Cardiac septum (tissue), 1 donor: Measurements from ENCODE around the gene CEP128. TPM values are rescaled to one million over a fixed set of nuclear protein-coding genes. Genes with fewer than 3 reads are reported as not detected.

ENCODE experiments used
- DNase-seq: peaks from one replicate; pipeline ENCODE4 v3.0.0-alpha.2; 2020; ENCODE audit warnings: low spot score
- intact Hi-C: fragments of 100-400 bp; cut with DNase I; formaldehyde crosslinking; loops from one replicate; pipeline ENCODE4 v1.14.0; 2022
- total RNA-seq: library from RNA; stranded (reverse); fragmentation: NEBNext Ultra II Directional; extraction: Animal tissue kit (Norgen Biotek cat#: 25700); gene quantifications from one replicate; pipeline ENCODE4 v1.2.1, GENCODE V29; 2021
- donor health status: DM: no; HTN: no; CAD: no.

Gene CEP128
- total RNA-seq, 1 donor from 2014 or later, result 3.0 TPM

DNA sequence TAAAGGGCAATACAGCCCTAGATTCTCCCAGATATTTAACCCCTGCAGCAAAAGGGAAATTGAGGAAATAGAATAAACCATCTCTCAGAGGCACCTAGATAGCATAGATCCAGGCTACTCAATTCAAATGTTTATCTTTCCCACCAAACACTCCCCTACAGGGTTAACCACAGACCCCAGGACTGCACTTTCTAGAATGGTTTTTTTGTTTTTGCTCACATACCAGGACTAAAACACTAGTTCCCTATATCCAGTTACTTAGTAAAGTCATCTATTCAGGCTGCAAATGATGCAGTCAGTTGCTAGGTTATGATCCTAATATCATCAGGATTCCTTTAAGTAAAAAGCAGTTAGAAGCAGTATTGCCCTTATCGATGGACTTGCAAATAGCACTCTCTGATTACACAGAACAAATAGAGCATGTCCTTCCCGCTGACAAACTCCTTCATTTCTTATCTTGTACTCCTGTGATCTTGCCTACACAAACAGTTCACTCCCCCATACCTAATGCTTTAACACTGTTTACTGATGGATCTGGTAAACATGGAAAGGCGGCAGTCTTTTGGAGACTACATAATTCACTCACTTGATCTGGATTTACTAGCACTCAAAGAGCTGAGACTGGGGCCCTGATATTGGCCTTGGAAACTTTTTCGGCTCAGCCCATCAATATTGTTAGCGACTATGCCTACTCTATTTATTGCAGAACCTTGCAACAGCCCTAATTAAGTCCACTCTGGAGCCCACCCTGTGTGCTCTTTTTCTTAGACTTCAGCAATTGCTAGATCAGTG lies 473.0 kb downstream of the CEP128 start:
- intact Hi-C loops, result no loop called here
- DNase-seq, result no peak

DNA sequence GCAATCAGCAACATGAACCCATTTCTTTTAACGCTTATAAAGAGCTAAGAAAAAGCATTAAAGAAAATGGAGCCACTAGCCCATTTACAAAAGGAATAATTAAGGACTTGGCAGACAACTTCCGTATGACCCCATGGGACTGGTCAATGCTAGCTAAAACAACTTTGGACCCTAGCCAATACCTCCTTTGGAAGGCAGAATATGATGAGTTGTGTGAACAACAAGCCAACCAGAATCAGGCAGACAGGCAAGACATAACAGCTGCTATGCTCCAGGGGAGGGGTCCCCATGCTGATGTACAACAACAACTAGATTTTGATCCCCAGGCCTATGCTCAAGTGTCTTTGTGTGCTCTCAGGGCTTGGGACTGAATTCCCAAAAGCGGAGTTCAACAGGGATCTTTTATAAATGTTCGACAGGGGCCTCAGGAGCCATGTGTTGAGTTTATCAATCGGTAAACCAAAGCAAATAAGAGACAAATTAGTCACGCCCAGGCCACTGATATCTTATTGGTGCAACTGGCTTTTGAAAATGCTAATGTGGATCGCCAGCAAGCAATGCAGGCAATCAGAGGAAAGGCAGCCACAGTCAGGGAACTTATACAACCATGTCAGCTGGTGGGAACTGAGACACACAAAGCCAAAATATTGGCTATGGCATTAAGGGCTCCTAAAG lies 475.9 kb downstream of the CEP128 start:
- intact Hi-C loops, result no loop called here
- no peak for DNase-seq

DNA sequence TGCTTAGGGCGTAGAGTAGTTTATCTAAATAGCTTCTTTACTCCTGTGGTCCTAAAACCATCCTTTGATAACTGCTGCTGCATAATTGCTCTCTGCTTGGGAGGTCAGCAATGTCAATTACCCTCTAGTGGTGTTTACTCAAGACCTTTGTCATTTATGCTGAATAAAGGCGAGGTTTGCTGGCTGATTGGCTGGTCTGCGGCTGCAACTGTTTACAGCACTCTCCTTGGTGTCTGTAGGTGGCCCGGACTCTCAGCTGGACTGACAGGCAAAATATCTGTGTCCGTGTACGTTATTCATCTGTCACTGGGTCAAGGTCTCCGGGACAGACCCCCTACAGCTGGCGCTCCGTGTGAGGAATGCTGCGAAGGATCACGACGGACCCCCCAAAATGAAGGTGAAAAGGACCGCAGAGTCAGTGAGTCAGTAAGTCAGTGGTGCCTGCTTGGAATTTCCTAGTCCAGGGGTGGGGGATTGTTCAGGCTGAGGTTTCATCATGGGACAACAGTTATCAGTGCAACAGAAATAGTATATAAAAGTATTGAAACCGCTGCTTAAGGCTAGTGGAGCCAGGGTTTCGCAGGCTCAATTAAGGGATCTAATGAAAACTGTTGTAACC lies 476.9 kb downstream of the CEP128 start:
- no peak for DNase-seq
- intact Hi-C loops, result no loop called here

DNA sequence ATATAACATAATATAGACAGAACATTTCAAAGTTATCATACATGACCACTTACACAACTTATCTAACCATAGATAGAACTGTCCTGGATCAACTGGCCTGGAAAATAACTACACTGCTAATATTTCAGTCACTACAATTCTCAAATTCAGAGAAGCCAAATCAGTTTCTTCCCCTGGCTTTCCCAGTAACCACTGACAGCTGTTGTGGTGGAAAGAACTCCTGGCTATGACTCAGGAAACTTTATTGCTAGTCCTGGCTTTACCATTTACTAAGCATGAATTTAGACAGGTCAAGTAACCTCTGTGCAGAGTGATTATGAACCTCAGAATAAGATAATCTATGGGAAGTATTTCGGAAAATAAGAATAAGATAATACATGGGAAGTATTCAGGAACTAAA lies 485.3 kb downstream of the CEP128 start:
- intact Hi-C loops, result no loop called here
- DNase-seq, result no peak

DNA sequence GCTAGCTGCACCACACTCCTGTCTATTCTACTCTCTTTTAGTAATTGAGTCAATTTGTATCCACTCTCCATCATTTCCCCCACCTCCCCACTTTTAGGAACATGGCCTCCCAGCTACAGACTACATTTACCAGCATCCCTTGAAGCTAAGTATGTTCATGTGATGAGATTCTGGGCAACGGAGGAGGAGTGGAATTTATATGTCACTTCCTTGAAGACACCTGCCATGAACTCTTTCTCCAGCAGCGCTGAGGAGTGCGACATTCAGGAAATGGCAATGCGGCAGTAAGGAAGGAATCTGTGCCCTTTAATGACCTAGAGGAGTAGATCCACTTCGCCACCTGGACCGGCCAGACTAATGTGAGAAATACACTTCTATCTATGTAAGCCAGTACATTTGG lies 486.5 kb downstream of the CEP128 start:
- DNase-seq, result no peak
- intact Hi-C loops, result no loop called here

DNA sequence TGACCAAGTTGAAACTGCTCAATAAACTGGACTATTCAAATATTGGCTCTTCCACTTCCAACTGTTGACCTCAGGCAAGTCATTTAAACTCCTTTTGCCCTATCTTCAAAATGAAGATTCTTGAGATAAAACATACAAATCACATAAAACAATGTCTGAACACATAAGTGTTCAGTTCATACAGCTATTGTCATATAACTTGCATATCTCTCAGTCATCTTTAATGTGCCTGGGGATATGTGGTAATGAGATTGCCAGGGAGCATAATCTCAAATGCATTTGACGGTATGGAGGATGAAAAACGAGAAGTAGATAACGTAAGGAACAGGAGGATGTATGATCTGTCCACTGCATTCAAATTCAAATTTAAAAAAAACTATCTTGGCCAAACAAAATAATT lies 493.3 kb downstream of the CEP128 start:
- intact Hi-C loops, result no loop called here
- no peak for DNase-seq

DNA sequence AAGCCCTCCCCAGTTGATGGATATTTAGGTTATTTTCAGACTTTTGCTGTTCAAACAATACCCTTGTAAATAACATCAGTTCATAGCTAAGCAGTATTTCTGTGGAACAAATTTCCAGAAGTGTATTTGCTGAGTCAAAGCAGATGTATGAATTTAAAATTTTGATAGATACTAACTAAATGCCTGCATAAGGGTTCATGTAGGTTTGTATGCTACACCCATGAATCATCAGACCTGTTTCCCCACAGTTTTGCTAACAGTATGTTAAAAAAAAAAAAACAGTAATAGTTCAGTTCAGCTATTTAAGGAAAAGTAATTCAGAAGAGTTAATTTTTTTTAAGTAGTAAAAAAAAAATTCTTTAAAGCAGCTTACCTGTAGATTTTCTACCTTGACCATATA lies 494.1 kb downstream of the CEP128 start:
- intact Hi-C loops, result no loop called here
- DNase-seq, result no peak

Other genes starting within 250 kb of the CEP128 start
- gene TSHR, start 13.9 kb upstream of the CEP128 start, total RNA-seq, result not detected